Astrocyte (in vitro differentiated cells and primary cell): ENCODE measurements around the gene USP30. TPM values are rescaled to one million over a fixed set of nuclear protein-coding genes. Genes with fewer than 3 reads are reported as not detected.

Experiments
- DNase-seq: peaks from one replicate; pipeline ENCODE4 v3.0.0-alpha.2; 2010; ENCODE audit warnings: low read depth
- FAIRE-seq: peaks from 2 replicates; lab custom pipeline; 2011; peaks lifted over from hg19 to GRCh38; lab: Jason Lieb, UNC
- H2AFZ ChIP-seq: 2 replicates; pipeline ENCODE4 v1.6.0; 2012; ENCODE audit warnings: low read depth, low read length, inconsistent platforms
- H3K27ac ChIP-seq: 2 replicates; pipeline ENCODE4 v1.5.1; 2011; ENCODE audit warnings: low read depth, low read length, inconsistent platforms
- H3K27me3 ChIP-seq: 2 replicates; pipeline ENCODE4 v1.6.0; 2011; ENCODE audit warnings: low read length, inconsistent platforms; ENCODE audit not compliant: insufficient read depth
- H3K36me3 ChIP-seq: 2 replicates; pipeline ENCODE4 v1.5.1; 2011; ENCODE audit warnings: low read length, inconsistent platforms; ENCODE audit not compliant: insufficient read depth
- H3K4me1 ChIP-seq: 2 replicates; pipeline ENCODE4 v1.5.1; 2011; ENCODE audit warnings: low read length, inconsistent platforms; ENCODE audit not compliant: insufficient read depth
- H3K4me2 ChIP-seq: 2 replicates; pipeline ENCODE4 v1.6.0; 2012; ENCODE audit warnings: low read length, inconsistent platforms
- H3K4me3 ChIP-seq: 2 replicates; pipeline ENCODE4 v1.5.1; 2011; ENCODE audit warnings: low read depth, mild to moderate bottlenecking, low read length, inconsistent platforms; ENCODE audit not compliant: insufficient read depth
- H3K79me2 ChIP-seq: 2 replicates; pipeline ENCODE4 v1.6.0; 2012; ENCODE audit warnings: mild to moderate bottlenecking, low read length, inconsistent platforms; ENCODE audit not compliant: insufficient read depth
- H3K9ac ChIP-seq: 2 replicates; pipeline ENCODE4 v1.6.0; 2012; ENCODE audit warnings: mild to moderate bottlenecking, low read length, inconsistent platforms
- H3K9me3 ChIP-seq: 2 replicates; pipeline ENCODE4 v1.5.1; 2012; ENCODE audit warnings: low read depth, mild to moderate bottlenecking, low read length, inconsistent platforms; ENCODE audit not compliant: insufficient read depth
- H4K20me1 ChIP-seq: 2 replicates; pipeline ENCODE4 v1.6.0; 2012; ENCODE audit warnings: low read length, inconsistent platforms; ENCODE audit not compliant: insufficient read depth
- H3K27ac Mint-ChIP-seq: one replicate; pipeline ENCODE4 v1.8.0; 2021; ENCODE audit warnings: mild to moderate bottlenecking, mixed read lengths; ENCODE audit not compliant: unreplicated experiment
- H3K27me3 Mint-ChIP-seq: one replicate; pipeline ENCODE4 v1.8.0; 2021; ENCODE audit warnings: low read depth, mixed read lengths; ENCODE audit not compliant: unreplicated experiment
- H3K36me3 Mint-ChIP-seq: one replicate; pipeline ENCODE4 v1.8.0; 2021; ENCODE audit warnings: low read depth, mixed read lengths; ENCODE audit not compliant: unreplicated experiment
- H3K4me1 Mint-ChIP-seq: one replicate; pipeline ENCODE4 v1.8.0; 2021; ENCODE audit warnings: low read depth, mixed read lengths; ENCODE audit not compliant: unreplicated experiment
- H3K4me3 Mint-ChIP-seq: one replicate; pipeline ENCODE4 v1.8.0; 2021; ENCODE audit warnings: mild to moderate bottlenecking, moderate library complexity, mixed read lengths; ENCODE audit not compliant: unreplicated experiment
- H3K9me3 Mint-ChIP-seq: one replicate; pipeline ENCODE4 v1.8.0; 2021; ENCODE audit warnings: mild to moderate bottlenecking, mixed read lengths; ENCODE audit not compliant: unreplicated experiment
- CTCF ChIP-seq: IDR thresholded peaks from 2 replicates; pipeline ENCODE4 v1.5.1; 2011; ENCODE audit warnings: low read depth, mild to moderate bottlenecking, inconsistent platforms, low read length, moderate library complexity; ENCODE audit not compliant: insufficient read depth
- EZH2 ChIP-seq: IDR thresholded peaks from 2 replicates; pipeline ENCODE4 v1.6.1; 2012; ENCODE audit warnings: mild to moderate bottlenecking, low read length, inconsistent platforms; ENCODE audit not compliant: insufficient read depth
- total RNA-seq: library from RNA; stranded (reverse); gene quantifications from 2 replicates; pipeline ENCODE4 v1.2.1, GENCODE V29; 2021

Gene USP30
- total RNA-seq, 1 donor from 2014 or later = 12.1 TPM

DNA sequence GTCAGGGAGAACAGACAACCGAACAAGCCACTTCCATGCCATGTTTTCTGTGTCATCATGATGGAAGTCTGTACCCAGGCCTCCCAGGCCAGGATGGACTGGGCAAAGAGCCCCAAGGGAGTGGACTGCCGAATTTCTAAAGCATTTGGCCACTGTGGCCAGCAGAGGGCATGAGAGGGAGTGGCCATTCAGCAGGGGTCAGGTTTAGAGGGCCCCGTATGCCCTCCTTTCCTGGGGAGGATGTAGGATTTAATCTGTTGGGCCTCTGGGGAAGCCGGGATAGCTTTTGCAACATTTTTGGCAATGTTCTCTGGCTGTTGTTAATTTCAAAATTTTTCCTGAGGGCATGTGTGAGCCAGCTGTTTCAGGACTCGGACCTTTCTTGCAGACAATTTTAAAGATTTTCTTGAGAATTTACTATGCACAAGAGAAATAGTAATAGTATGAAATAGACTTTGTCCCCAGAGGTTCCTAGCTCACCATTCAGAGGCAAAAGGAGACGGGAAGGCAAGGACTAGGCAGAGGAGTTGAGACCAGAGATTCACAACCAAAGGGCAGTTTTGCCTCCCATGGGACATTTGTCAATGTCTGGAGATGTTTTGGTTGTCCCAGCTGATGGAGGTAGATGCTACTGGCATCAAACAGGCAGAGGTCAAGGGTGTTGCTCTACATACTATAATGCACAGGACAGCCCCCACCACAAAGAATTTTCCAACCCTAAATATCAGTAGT lies 82.0 kb downstream of the USP30 start:
- no peak for FAIRE-seq

GRCh38 chr12:109137055-109137454 lies 84.7 kb downstream of the USP30 start:
- no peaks in the 10 kb centered on the region for H3K4me1 Mint-ChIP-seq
- no peak overlapping the region for H3K27ac ChIP-seq
- H3K4me1 ChIP-seq = no peaks in the 10 kb centered on the region
- no peak overlapping the region for H3K27ac Mint-ChIP-seq
- H3K27me3 ChIP-seq = no peaks in the 10 kb centered on the region
- H3K9me3 ChIP-seq = no peaks in the 10 kb centered on the region
- H4K20me1 ChIP-seq = no peaks in the 10 kb centered on the region
- no peak overlapping the region for H3K9ac ChIP-seq
- H3K79me2 ChIP-seq = no peaks in the 10 kb centered on the region
- FAIRE-seq = no peak
- H3K4me3 ChIP-seq = no peak overlapping the region
- no peak for TF ChIP-seq EZH2
- TF ChIP-seq CTCF = no peak
- peaks cover 5% of the 10 kb centered on the region for H3K9me3 Mint-ChIP-seq
- peaks cover 24% of the 10 kb centered on the region for H3K27me3 Mint-ChIP-seq
- H2AFZ ChIP-seq = no peak overlapping the region
- H3K4me3 Mint-ChIP-seq = no peak overlapping the region
- H3K4me2 ChIP-seq = no peak overlapping the region
- DNase-seq = no peak
- H3K36me3 ChIP-seq = no peaks in the 10 kb centered on the region
- H3K36me3 Mint-ChIP-seq = no peaks in the 10 kb centered on the region

More for the DNA sequence above, 82.0 kb downstream of the USP30 start:
- H3K27ac ChIP-seq = no peak overlapping the region
- H3K27me3 Mint-ChIP-seq = peaks cover 35% of the 10 kb centered on the region
- no peaks in the 10 kb centered on the region for H3K79me2 ChIP-seq
- TF ChIP-seq EZH2 (no peak), CTCF (peak; percentile 30)
- DNase-seq = no peak
- no peak overlapping the region for H3K4me2 ChIP-seq
- no peak overlapping the region for H2AFZ ChIP-seq
- H3K9me3 ChIP-seq = no peaks in the 10 kb centered on the region
- H3K4me1 ChIP-seq = no peaks in the 10 kb centered on the region
- no peak overlapping the region for H3K9ac ChIP-seq
- no peak overlapping the region for H3K4me3 ChIP-seq
- H3K27ac Mint-ChIP-seq = no peak overlapping the region
- peaks cover 5% of the 10 kb centered on the region for H3K9me3 Mint-ChIP-seq
- H3K27me3 ChIP-seq = no peaks in the 10 kb centered on the region
- H3K4me1 Mint-ChIP-seq = no peaks in the 10 kb centered on the region
- no peaks in the 10 kb centered on the region for H4K20me1 ChIP-seq
- H3K36me3 Mint-ChIP-seq = peaks cover 3% of the 10 kb centered on the region
- H3K4me3 Mint-ChIP-seq = no peak overlapping the region
- no peaks in the 10 kb centered on the region for H3K36me3 ChIP-seq

Other genes starting within 250 kb of the USP30 start
- 64.6 and 75.9 TPM in 2 replicates for gene SSH1, start 195.0 kb upstream of the USP30 start, total RNA-seq
- not detected in 2 replicates for gene DAO, start 172.5 kb upstream of the USP30 start, total RNA-seq
- gene SVOP, start 31.5 kb upstream of the USP30 start, total RNA-seq = not detected in 2 replicates
- gene ALKBH2, start 40.9 kb downstream of the USP30 start, total RNA-seq = 5.1 and 6.0 TPM in 2 replicates
- gene UNG, start 45.0 kb downstream of the USP30 start, total RNA-seq = 20.5 and 21.9 TPM in 2 replicates
- gene ACACB, start 64.0 kb downstream of the USP30 start, total RNA-seq = 1.7 and 3.9 TPM in 2 replicates